Adipocyte (in vitro differentiated cells): ENCODE data around the gene HCFC1.
A peak's percentile ranks its signal among the peaks of the same experiment; 100 is the strongest.

ENCODE experiments used
- DNase-seq: peaks from one replicate; pipeline ENCODE4 v3.0.0-alpha.2; 2015; ENCODE audit warnings: low read depth
- H3K27me3 ChIP-seq: replicated peaks from 2 replicates; pipeline ENCODE4 v1.7.0; 2013; ENCODE audit warnings: mild to moderate bottlenecking, low read length, moderate library complexity; ENCODE audit not compliant: control insufficient read depth, insufficient read depth
- H3K36me3 ChIP-seq: 2 replicates; pipeline ENCODE4 v1.7.0; 2013; ENCODE audit warnings: low read length, mild to moderate bottlenecking, moderate library complexity; ENCODE audit not compliant: control insufficient read depth, insufficient read depth, severe bottlenecking
- H3K4me1 ChIP-seq: 2 replicates; pipeline ENCODE4 v1.7.0; 2013; ENCODE audit warnings: mild to moderate bottlenecking, low read length, moderate library complexity; ENCODE audit not compliant: control insufficient read depth, insufficient read depth
- H3K4me3 ChIP-seq: 2 replicates; pipeline ENCODE4 v1.7.0; 2013; ENCODE audit warnings: mild to moderate bottlenecking, low read length, moderate library complexity
- H3K9ac ChIP-seq: 2 replicates; pipeline ENCODE4 v1.7.0; 2013; ENCODE audit warnings: mild to moderate bottlenecking, low read length, moderate library complexity
- H3K9me3 ChIP-seq: 2 replicates; pipeline ENCODE4 v1.7.0; 2013; ENCODE audit warnings: mild to moderate bottlenecking, low read length, moderate library complexity; ENCODE audit not compliant: control insufficient read depth

The HCFC1 gene

DNA sequence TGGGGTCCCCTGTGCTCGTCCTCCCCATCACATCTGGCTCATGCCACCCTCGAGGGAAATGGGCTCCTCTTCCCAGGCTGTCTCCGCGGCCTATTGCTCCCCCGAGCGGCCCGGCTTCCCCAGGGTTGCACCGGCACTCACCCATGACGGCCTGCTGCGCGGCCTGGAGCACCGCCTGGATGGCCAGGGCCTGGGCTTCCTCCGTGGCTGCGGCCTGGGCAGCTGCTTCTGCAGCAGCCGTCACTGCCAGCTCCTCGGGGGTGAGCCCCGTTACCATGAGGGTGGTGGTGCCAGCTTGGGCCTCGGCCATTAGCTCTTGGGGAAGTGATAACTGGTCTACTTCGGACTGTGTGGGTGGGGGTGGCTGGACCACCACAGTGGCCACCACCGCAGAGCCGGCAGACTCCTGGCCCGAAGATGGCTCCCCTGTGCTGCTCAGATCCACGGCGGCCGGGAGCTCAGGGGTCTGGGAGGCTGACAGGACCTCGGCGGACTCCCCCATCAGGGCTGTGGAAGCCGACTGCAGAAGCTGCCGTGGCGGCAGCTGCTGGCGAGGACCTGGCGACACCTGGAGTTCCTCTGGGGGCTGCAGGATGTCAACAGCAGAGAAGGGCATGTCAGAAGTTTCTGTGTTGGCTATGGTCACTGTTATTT lies 19.1 kb downstream of the HCFC1 start:
- Histone ChIP-seq H3K9ac (no peak overlapping the region), H3K4me3 (no peak overlapping the region), H3K4me1 (no peaks in the 10 kb centered on the region), H3K36me3 (peaks cover 94% of the 10 kb centered on the region), H3K27me3 (no peaks in the 10 kb centered on the region), H3K9me3 (no peaks in the 10 kb centered on the region)
- no peak for DNase-seq

GRCh38 chrX:153951683-153952372 lies 19.8 kb downstream of the HCFC1 start:
- Histone ChIP-seq H3K4me3 (no peak overlapping the region), H3K9me3 (no peaks in the 10 kb centered on the region), H3K9ac (no peak overlapping the region), H3K27me3 (no peaks in the 10 kb centered on the region), H3K4me1 (no peaks in the 10 kb centered on the region), H3K36me3 (peaks cover 87% of the 10 kb centered on the region)
- DNase-seq = no peak

DNA sequence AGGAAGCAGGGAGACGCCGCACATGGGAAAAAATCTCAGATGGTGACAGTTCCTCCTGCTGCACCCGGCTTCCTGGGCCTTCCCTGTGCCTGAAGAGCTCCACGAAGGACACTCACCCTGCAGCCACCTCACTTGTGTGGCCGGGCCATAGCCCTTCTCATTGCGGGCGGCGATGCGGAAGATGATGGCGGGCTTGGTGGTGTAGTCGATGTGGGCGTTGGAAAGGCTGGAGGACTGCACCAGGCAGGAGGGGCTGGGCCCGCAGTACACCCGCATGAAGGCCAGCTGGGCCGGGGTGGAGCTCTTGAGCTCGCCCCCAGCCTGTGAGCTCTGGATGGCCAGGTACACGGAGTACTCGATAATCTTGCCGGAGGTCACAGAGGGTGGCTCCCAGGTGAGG lies 21.5 kb downstream of the HCFC1 start:
- H3K9ac ChIP-seq = no peak overlapping the region
- peaks cover 70% of the 10 kb centered on the region for H3K36me3 ChIP-seq
- DNase-seq = no peak
- no peaks in the 10 kb centered on the region for H3K4me1 ChIP-seq
- no peak overlapping the region for H3K4me3 ChIP-seq
- no peaks in the 10 kb centered on the region for H3K9me3 ChIP-seq
- H3K27me3 ChIP-seq = no peaks in the 10 kb centered on the region

DNA sequence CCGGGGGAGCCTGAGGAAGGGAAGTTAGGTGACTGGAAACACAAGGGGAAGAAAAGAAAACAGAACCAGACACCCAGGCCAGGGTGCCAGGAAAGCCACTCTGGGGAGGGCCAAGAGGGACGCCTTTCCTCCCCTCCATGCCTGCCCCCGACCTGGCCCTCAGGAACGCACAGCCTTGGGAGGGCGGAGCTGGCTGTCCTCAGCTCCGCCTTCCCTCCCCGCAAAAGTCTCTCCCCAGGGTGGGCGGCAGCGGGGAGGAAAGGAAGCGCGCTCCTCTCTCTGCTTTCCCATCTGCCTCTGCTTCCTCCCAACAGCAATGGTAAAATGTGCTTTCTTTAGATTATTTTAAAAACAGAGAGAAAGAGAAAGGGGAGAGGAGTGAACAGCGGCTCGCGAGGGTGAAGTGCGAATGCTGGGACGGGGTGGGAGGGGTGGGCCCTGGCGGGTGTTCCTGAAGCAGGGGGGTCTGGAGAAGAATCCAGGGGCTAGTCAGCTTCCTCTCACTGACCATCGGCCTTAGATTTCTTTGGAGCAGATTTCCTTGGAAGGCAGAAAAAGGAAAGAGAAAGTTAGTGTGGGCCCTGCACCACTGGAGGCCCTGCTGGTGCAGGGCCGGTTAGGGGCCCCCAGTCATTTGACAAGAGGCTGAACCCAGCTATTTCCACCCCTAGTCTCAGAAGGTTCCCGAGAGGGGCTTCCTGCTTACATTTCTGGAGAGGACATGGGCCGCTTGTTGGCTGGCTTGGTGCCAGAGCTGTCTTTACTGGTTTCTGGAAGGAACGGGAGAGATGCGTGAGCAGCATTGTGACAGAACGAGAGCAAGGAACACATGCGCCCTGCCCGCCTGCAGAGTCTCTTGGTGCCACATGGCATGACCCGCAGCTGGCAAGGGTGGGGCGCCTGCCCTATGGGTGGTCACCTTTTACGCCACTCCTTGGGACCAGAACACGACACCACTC lies 22.5 kb downstream of the HCFC1 start:
- Histone ChIP-seq H3K27me3 (peaks cover 2% of the 10 kb centered on the region), H3K4me1 (no peaks in the 10 kb centered on the region), H3K36me3 (peaks cover 60% of the 10 kb centered on the region), H3K4me3 (no peak overlapping the region), H3K9ac (no peak overlapping the region), H3K9me3 (no peaks in the 10 kb centered on the region)
- no peak for DNase-seq

GRCh38 chrX:153948002-153948466 lies 23.6 kb downstream of the HCFC1 start:
- Histone ChIP-seq H3K4me1 (no peaks in the 10 kb centered on the region), H3K9me3 (no peaks in the 10 kb centered on the region), H3K4me3 (no peak overlapping the region), H3K27me3 (peaks cover 8% of the 10 kb centered on the region), H3K9ac (no peak overlapping the region), H3K36me3 (peaks cover 53% of the 10 kb centered on the region)
- no peak for DNase-seq

- H3K9ac ChIP-seq = no peak overlapping the region
- H3K36me3 ChIP-seq = peaks cover 44% of the 10 kb centered on the region
- peak; percentile 83 for DNase-seq
Observed at GRCh38 chrX:153947009-153947769, 24.4 kb downstream of the HCFC1 start.

DNA sequence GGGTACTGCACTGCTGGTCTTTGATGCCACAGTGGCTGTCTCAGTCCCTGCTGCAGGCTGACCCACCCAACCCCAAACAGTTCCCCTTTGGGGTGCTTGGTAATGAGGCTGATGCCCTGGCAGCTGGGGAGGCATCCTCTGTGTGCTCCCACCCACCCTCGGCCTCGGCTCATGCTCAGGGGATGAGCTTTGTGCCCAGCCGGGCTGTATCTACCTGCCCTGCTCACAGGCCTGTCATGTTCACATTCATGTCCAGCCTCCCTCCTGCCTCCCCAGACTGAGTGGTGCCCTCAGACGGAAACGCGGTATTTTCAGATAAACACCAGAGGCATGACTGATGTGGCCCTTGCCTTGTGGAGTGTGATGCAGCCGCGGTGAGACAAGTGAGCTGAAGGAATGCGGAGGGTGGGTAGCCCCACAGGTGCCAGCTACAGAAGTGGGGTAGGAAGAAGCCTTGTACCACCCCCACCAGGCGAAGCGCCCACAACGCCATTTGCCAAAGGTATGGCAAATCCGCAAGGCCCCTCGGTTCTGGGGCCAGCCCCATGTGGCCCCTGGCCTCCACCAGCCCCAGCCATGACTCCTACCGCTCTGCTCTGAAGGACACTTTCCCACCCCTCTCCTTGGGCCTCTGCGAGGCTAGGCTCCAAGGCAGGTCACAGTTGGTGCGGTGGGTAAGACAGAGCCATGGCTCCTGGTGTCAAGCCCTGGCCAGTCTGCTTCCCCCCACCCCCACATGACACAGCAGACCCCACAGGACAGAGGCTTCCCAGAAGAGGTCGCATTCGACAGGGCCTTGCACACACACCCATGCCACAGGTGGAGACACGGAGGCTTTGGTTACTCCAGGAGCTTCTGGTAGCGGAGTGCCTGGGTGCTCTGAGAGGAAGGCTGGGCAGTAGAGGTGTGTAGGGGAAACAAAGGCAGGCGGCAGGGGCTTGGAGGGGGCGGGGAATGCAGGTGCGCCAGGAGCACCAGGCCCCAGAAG lies 25.4 kb downstream of the HCFC1 start:
- Histone ChIP-seq H3K27me3 (peaks cover 8% of the 10 kb centered on the region), H3K9me3 (no peaks in the 10 kb centered on the region), H3K9ac (no peak overlapping the region), H3K4me1 (no peaks in the 10 kb centered on the region), H3K4me3 (no peak overlapping the region), H3K36me3 (peaks cover 35% of the 10 kb centered on the region)
- DNase-seq = no peak

More at GRCh38 chrX:153947009-153947769, 24.4 kb downstream of the HCFC1 start:
- Histone ChIP-seq H3K4me1 (no peaks in the 10 kb centered on the region), H3K4me3 (no peak overlapping the region), H3K9me3 (no peaks in the 10 kb centered on the region), H3K27me3 (peaks cover 8% of the 10 kb centered on the region)

DNA sequence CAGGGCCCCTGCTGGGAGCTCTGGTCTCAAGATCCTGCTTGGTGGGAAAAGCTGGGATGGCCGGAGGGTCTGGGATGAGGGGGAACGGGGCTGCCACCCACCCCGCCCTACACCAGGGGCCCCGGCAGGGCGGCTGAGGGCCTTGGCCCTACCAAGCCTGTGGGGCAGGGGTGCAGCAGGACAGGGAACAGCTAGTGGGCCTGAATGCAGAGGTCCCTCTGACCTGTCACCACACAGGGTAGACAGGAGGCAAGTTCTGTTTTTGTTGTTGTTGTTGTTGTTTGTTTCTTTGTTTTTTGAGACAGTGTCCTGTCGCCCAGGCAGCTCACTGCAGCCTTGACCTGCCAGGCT lies 26.8 kb downstream of the HCFC1 start:
- Histone ChIP-seq H3K4me1 (no peaks in the 10 kb centered on the region), H3K9me3 (no peaks in the 10 kb centered on the region), H3K9ac (no peak overlapping the region), H3K27me3 (peaks cover 10% of the 10 kb centered on the region), H3K36me3 (peaks cover 20% of the 10 kb centered on the region), H3K4me3 (no peak overlapping the region)
- DNase-seq = no peak

GRCh38 chrX:153944140-153944799 lies 27.3 kb downstream of the HCFC1 start, which contains the start of gene RENBP:
TSS of gene RENBP (minus strand) at chrX:153944643. CDS start at chrX:153944610, 33 bp downstream.
- H3K9me3 ChIP-seq = no peaks in the 10 kb centered on the region
- no peaks in the 10 kb centered on the region for H3K4me1 ChIP-seq
- peak within 1 kb of the TSS; percentile 27 for H3K4me3 ChIP-seq
- peaks cover 15% of the 10 kb centered on the region for H3K36me3 ChIP-seq
- no peak within 1 kb of the TSS for H3K9ac ChIP-seq
- DNase-seq = no peak
- peaks cover 14% of the 10 kb centered on the region for H3K27me3 ChIP-seq
